Endothelial cell of umbilical vein (primary cell): ENCODE data around the gene TUB.

Source experiments
- CTCF ChIP-seq, 2 donors: IDR thresholded peaks; 1 replicate in 1 of 2; 2 replicates in 1 of 2; pipeline ENCODE4 v1.5.1; 2011; ENCODE audit warnings: low read length in 2 of 2, mild to moderate bottlenecking in 2 of 2, moderate library complexity in 2 of 2, control low read depth in 1 of 2, inconsistent platforms in 1 of 2, low read depth in 1 of 2; ENCODE audit not compliant: insufficient read depth in 1 of 2; ENCODE audit errors: extremely low read depth in 1 of 2
- POLR2A ChIP-seq: IDR thresholded peaks from 2 replicates; pipeline ENCODE4 v1.6.1; 2012; ENCODE audit warnings: low read depth, mild to moderate bottlenecking, control low read depth, low read length
- POLR2AphosphoS5 ChIP-seq: IDR thresholded peaks from 2 replicates; pipeline ENCODE4 v1.6.1; 2012; ENCODE audit warnings: low read depth, mild to moderate bottlenecking, control low read depth, low read length, moderate library complexity; ENCODE audit not compliant: insufficient read depth

- no peak for TF ChIP-seq CTCF (IDR thresholded peaks at IDR 0.05; ENCODE audit: extremely low read depth in 1 of 2, insufficient read depth in 1 of 2, low read depth in 1 of 2, low read length in 2 of 2)
- TF ChIP-seq POLR2A, result no peak
- TF ChIP-seq POLR2AphosphoS5, result no peak
These were observed 16.9 kb downstream of the TUB start for GRCh38 chr11:8097926-8098325.
